HG03521 (cell line): ENCODE measurements around the gene TGM3.

Experiments used
- ATAC-seq: cut with Tn5 transposase; IDR thresholded peaks from one replicate; pipeline ENCODE4 v1.9.1; 2021; ENCODE audit warnings: mild to moderate bottlenecking, moderate library complexity; ENCODE audit not compliant: unreplicated experiment

TGM3 gene

DNA sequence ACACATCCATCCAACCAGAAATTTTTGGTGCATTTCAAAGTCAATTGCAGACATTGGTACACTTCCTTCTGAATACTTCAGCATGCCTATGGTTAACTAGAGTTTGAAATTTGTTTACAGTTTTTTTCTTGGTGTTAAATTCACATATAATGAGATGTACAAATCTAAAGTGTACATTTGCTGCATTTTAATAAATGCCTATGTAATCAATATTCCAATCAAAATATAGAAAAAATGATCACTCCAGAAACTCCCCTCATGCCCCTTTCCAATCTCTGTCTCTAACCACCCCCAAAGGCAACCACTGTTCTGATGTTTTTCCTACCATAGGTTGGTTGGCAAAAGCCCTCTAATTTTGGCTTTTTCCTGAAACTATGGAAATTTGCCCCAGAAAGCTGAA, 77.3 kb downstream of the TGM3 start:
- no peak for ATAC-seq

DNA sequence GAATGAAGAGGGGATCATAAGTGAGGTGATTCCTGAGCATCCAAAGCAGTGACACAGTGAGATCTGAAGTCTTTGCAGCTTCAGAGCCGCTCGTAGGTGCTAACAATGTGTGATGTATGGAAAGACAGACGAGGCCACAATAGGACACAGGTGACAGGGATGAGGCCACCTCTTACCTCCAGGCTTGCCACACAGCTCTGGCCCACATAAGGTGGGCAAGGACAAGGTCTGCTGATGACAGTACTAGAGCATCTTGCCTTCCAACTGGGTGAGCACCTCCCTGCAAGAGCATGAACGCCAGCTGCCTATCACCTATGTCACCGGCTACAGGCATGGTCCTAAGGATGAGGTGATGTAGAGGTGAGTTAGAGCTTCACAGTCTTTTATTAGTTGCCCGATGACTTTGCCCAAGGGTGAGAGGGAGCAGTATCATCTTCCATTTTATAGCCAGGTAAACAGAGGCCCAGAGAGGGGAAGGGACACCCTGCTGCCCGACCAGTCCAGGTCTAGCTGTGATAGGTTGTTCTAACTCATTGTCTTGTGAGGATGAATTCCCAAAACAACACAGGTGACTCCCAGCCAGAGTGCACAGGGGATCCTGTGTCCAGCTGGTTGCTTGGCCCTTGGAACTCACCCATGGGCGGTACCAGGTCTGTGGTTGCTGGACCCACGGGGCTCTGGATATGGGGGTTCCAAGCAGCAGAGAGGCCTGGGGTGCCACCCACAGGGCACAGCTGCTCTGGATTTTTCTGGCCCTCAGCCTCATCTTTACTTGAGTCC, 78.7 kb downstream of the TGM3 start:
- ATAC-seq, result no peak

DNA sequence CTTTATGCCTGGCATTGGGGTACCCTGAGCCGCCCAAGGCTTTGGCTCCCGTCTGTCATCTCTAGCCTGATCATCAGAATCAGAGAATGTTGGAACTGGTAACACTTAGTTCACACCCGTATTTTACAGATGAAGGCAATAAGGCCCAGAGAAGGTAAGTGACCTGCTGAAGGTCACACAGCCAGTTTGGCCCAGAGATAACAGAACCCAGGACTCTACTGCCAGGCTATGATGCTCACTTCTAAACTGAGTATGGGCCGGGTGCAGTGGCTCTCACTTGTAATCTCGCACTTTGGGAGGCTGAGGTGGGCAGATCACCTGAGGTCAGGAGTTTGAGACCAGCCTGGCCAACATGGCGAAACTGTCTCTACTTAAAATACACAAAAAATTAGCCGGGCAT, 83.1 kb downstream of the TGM3 start:
- ATAC-seq, result no peak

GRCh38 chr20:2379511-2380229, 83.9 kb downstream of the TGM3 start:
- ATAC-seq, result no peak

- no peak for ATAC-seq
These were observed 84.8 kb downstream of the TGM3 start, which contains the start of gene TGM6 for GRCh38 chr20:2380601-2381000. Gene TGM6 (plus strand): TSS chr20:2380901. CDS start chr20:2380969, 68 bp downstream.

DNA sequence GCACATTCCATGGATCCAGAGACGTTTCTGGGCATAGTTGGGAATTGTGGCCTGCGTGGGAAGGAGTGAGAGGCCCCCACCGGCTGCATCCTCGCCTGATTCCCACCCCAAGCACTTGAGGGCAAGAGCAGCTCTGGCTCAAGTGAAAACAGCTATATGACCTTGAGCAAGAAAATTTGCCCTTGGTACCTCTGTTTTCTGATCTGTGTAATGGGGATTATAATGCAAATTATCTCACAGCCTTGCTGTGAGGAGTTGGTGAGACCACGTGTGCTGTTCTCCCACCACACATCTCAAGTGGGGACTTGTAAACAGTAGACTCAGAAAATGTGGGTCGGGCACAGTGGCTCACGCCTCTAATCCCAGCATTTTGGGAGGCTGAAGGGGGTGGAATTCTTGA, 85.5 kb downstream of the TGM3 start:
- no peak for ATAC-seq

DNA sequence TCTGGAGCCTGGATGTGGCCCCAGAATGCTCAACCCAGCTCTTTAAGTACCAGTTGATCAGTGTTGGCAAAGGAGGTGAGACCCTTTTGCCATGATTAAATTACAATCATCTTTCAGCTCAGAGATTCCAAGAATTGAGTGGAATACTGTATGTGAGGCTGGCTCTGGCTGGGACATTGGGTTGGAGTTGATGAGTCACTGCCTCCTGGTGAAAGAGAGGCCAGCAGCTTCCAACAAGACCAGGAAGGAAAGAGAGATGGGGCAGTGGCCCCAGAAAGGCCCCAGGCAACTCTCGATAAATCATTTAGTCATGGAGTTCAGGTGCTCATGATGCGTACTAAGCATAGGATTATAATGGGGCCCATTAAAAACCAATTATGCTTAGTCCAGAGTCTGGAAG, 87.0 kb downstream of the TGM3 start:
- no peak for ATAC-seq

DNA sequence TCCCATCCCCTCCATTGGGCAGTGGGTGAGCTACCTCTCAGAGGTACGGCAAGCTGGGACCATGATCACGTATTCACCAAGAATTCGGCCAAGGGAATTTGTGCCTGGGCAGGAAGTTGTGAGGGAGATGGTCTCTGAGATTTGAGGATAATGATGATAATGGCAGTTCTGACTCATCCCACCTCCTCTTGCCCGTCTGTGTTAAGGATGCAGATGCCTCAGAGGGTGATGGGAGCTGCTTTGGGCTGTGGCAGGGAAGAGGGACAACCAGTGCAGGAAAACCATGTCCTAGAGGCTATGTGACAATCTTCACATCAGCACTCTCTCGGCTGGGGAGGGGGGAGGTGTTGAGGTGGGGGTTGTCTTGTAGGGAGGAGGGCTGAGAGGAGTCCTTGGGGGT, 89.2 kb downstream of the TGM3 start:
- no peak for ATAC-seq

DNA sequence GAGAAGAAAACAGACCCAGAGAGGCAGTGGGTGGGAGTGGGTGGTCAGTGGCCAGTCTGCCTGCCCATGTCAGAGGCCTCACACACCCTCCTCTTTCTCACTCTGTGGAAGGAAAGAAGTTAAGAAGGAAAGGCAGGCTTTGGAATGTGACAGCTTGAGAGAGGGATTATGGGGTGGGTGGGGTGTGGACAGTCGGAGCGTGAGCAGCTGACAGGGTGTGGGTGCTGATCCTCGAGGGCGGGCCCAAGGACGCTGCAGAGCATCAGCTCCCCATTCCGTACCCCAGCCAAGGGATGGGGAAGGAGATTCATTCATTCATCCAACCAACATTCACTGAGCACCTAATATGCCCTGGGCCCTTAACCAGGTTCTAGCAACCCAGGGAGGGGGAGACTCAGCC, 89.7 kb downstream of the TGM3 start:
- ATAC-seq, result no peak

DNA sequence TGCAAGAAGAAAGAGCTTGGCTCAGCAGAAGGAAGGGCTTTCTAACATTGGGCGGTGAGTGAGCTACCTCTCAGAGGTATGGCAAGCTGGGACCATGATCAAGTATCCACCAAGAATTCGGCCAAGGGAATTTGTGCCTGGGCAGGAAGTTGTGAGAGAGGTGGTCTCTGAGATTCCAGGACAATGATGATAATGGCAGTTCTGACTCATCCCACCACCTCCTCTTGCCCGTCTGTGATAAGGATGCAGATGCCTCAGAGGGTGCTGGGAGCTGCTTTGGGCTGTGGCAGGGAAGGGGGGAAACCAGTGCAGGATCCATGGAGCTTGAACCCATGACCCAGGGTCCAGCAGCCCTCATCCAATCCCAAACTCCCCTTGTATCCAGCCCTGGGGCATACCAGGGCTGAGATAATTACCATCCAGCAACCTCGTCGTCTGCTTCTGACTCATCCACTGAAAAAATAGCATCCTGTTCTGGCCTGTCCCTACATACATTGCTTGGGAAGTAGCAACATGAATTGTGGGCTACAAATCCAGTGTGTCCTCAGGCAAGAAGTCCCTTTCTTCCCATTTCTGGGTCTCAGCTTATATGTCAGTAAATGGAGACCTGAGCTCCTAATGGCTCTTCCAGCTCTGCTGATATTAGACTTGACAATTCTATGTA, 90.8 kb downstream of the TGM3 start:
- ATAC-seq, result no peak

GRCh38 chr20:2387180-2387577, 91.4 kb downstream of the TGM3 start:
- no peak for ATAC-seq

DNA sequence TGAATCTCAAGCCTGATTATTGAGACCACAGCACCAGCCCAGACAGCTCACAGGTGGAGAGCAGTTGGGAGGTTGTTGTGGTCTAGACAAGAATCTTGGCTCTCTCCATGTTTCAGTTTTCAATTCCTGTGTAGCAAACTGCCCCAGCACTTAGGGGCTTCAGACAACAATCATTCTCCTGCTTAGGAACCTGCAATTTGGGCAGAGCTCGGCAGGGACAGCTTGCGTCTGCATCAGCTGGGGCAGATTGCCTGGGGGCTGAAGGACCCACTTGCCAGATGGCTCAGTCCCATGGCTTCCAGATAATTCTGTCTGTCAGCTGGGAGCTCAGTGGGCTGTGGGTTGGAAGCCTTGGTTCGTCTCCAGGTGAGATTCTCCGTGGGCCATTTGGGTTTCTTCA, 91.8 kb downstream of the TGM3 start:
- no peak for ATAC-seq
